K562 (cell line): Measurements from ENCODE around the gene NMT1. TPM values are rescaled to one million over a fixed set of nuclear protein-coding genes. Genes with fewer than 3 reads are reported as not detected.

Experiments used
- ATAC-seq: fragments of 200-7000 bp; cut with Tn5 transposase; 3 replicates; pipeline ENCODE4 v1.9.1; 2020; ENCODE audit warnings: moderate library complexity
- BruUV-seq: library from RNA; stranded (reverse); fragments of 400-500 nt; replicated peaks from 2 replicates; lab custom pipeline; 2021; lab: Mats Ljungman, UMichigan
- CTCF ChIA-PET: fragments of 300-600 bp; formaldehyde crosslinking; extraction: SDS; loops from one replicate; lab custom pipeline; 2021; ENCODE audit warnings: low intra/inter-chr PET ratio; lab: Yijun Ruan, JAX
- POLR2A ChIA-PET: fragments of 300-600, 350-650 bp; sonication (Branson Sonifier 250); formaldehyde crosslinking; extraction: SDS; loops from one replicate; lab custom pipeline; 2021; ENCODE audit warnings: antibody characterized with exemption, inconsistent platforms; lab: Yijun Ruan, JAX
- DNase-seq, 4 experiments: peaks; one replicate each; pipeline versions ENCODE4 v3.0.0 to v3.0.0-alpha.2; 2011 to 2018; ENCODE audit warnings: low spot score in 3 of 4, mixed read lengths in 3 of 4; ENCODE audit errors: extremely low read depth in 1 of 4
- FAIRE-seq: peaks from 2 replicates; lab custom pipeline; 2011; peaks lifted over from hg19 to GRCh38; lab: Jason Lieb, UNC
- H2AFZ ChIP-seq: 2 replicates; pipeline ENCODE4 v1.6.0; 2011; ENCODE audit warnings: low read depth, low read length, control low read depth, inconsistent platforms
- H3K27ac ChIP-seq: fragments of 200-600 bp; 3 replicates; pipeline ENCODE4 v1.8.0; 2011; ENCODE audit warnings: low read depth, mild to moderate bottlenecking, control low read depth, inconsistent platforms, low read length, moderate library complexity, mixed read lengths; ENCODE audit errors: extremely low read depth
- H3K27me3 ChIP-seq, 2 experiments: fragments of 300-600 bp in 1 of 2; 2 replicates in 1 of 2; 3 replicates in 1 of 2; pipeline versions ENCODE4 v1.6.0 to v1.8.0; 2011; ENCODE audit warnings: inconsistent platforms in 2 of 2, low read length in 2 of 2, mild to moderate bottlenecking in 1 of 2, mixed read lengths in 1 of 2, moderate library complexity in 1 of 2; ENCODE audit not compliant: control insufficient read depth in 2 of 2, insufficient read depth in 2 of 2
- H3K36me3 ChIP-seq: fragments of 300-600 bp; 3 replicates; pipeline ENCODE4 v1.8.0; 2011; ENCODE audit warnings: mild to moderate bottlenecking, low read length, inconsistent platforms; ENCODE audit not compliant: control insufficient read depth, insufficient read depth
- H3K4me1 ChIP-seq, 2 experiments: fragments of 200-600 bp in 1 of 2; replicated peaks in 1 of 2; 2 replicates in 1 of 2; 3 replicates in 1 of 2; pipeline versions ENCODE4 v1.5.1 to v1.8.0; 2011; ENCODE audit warnings: inconsistent platforms in 2 of 2, low read length in 2 of 2, mild to moderate bottlenecking in 1 of 2, mixed read lengths in 1 of 2, moderate library complexity in 1 of 2; ENCODE audit not compliant: control insufficient read depth in 2 of 2, insufficient read depth in 2 of 2
- H3K4me2 ChIP-seq: 2 replicates; pipeline ENCODE4 v1.6.1; 2011; ENCODE audit warnings: low read length, control low read depth, inconsistent platforms, mixed read lengths; ENCODE audit not compliant: insufficient read depth
- H3K4me3 ChIP-seq: fragments of 200-600 bp; sonication (generic), shearing (Covaris generic); 2 replicates; pipeline ENCODE4 v1.5.1; 2016; ENCODE audit warnings: control low read depth, inconsistent platforms
- H3K79me2 ChIP-seq: fragments of 200-600 bp; 3 replicates; pipeline ENCODE4 v1.8.0; 2011; ENCODE audit warnings: low read length, inconsistent platforms; ENCODE audit not compliant: control insufficient read depth, insufficient read depth
- H3K9ac ChIP-seq, 2 experiments: 2 replicates each; pipeline versions ENCODE4 v1.6.0 to v1.6.1; 2011; ENCODE audit warnings: low read depth in 2 of 2, low read length in 2 of 2, control low read depth in 1 of 2, inconsistent platforms in 1 of 2, mild to moderate bottlenecking in 1 of 2, mixed read lengths in 1 of 2; ENCODE audit not compliant: insufficient read depth in 1 of 2
- H3K9me1 ChIP-seq: one replicate; pipeline ENCODE4 v1.6.0; 2011; ENCODE audit warnings: inconsistent platforms, mild to moderate bottlenecking, low read length, moderate library complexity; ENCODE audit not compliant: control insufficient read depth, insufficient read depth
- H3K9me3 ChIP-seq: replicated peaks from 2 replicates; pipeline ENCODE4 v1.5.1; 2011; ENCODE audit warnings: low read depth, low read length, inconsistent platforms; ENCODE audit not compliant: control insufficient read depth, insufficient read depth
- H4K20me1 ChIP-seq: replicated peaks from 2 replicates; pipeline ENCODE4 v1.6.1; 2011; ENCODE audit warnings: low read length, inconsistent platforms, mixed read lengths; ENCODE audit not compliant: control insufficient read depth, insufficient read depth
- DPF2 ChIP-seq: fragments of 450-650 bp; IDR thresholded peaks from 2 replicates; pipeline ENCODE4 v1.6.1; 2016
- FOXP1 ChIP-seq: sonication (generic); formaldehyde crosslinking; IDR thresholded peaks from 2 replicates; pipeline ENCODE4 v1.8.0; 2022; ENCODE audit warnings: mild to moderate bottlenecking, missing genetic modification reagents
- IRF1 ChIP-seq: sonication (generic); formaldehyde crosslinking; IDR thresholded peaks from 2 replicates; pipeline ENCODE4 v1.8.0; 2022; ENCODE audit warnings: missing genetic modification reagents, mild to moderate bottlenecking, borderline replicate concordance
- JUN ChIP-seq, 2 experiments: sonication (generic) in 1 of 2; formaldehyde crosslinking in 1 of 2; IDR thresholded peaks; 2 replicates each; pipeline versions ENCODE4 v1.6.1 to v1.8.0; 2012 to 2022; ENCODE audit warnings: borderline replicate concordance in 2 of 2, mild to moderate bottlenecking in 2 of 2, improper control_type of control experiment in 1 of 2, low read depth in 1 of 2, low read length in 1 of 2, missing genetic modification reagents in 1 of 2
- KDM1A ChIP-seq, 2 experiments: fragments of 450-650 bp; IDR thresholded peaks; 2 replicates each; pipeline ENCODE4 v1.6.1; 2016; ENCODE audit warnings: mild to moderate bottlenecking in 2 of 2
- LEF1 ChIP-seq: fragments of 450-650 bp; IDR thresholded peaks from 2 replicates; pipeline ENCODE4 v1.6.1; 2016; ENCODE audit warnings: mild to moderate bottlenecking
- MXI1 ChIP-seq: IDR thresholded peaks from 2 replicates; pipeline ENCODE4 v1.6.1; 2011; ENCODE audit warnings: low read depth, mild to moderate bottlenecking, improper control_type of control experiment, low read length
- POLR3A ChIP-seq: IDR thresholded peaks from 2 replicates; pipeline ENCODE4 v1.6.1; 2011; ENCODE audit warnings: borderline replicate concordance, mild to moderate bottlenecking, moderate library complexity; ENCODE audit not compliant: insufficient read length, insufficient read depth; ENCODE audit errors: extremely low read depth
- SAFB2 ChIP-seq: fragments of 200-400 bp; formaldehyde crosslinking; IDR thresholded peaks from 2 replicates; pipeline ENCODE4 v1.6.1; 2018; ENCODE audit warnings: borderline replicate concordance, low read length, low read depth, moderate library complexity; ENCODE audit not compliant: severe bottlenecking
- ZNF41 ChIP-seq: fragments of 250-450 bp; sonication (Bioruptor Pico); conservative IDR thresholded peaks from 2 replicates; pipeline ENCODE4 v1.4.0; 2020; ENCODE audit warnings: mild to moderate bottlenecking
- WGBS: fragments of 100-300 bp; shearing (Covaris generic); methylation state at CpG from one replicate; pipeline ENCODE4 v1.1.6; 2016; ENCODE audit warnings: low coverage, mixed read lengths; ENCODE audit not compliant: insufficient coverage; ENCODE audit errors: missing lambda C conversion rate; 5-methylcytosine and 5-hydroxymethylcytosine counted together
- in situ Hi-C: fragments of 300-500 bp; cut with MboI; formaldehyde crosslinking; loops from 4 replicates; pipeline ENCODE4 v1.15.0; 2018; ENCODE audit warnings: inconsistent platforms, mixed read lengths
- intact Hi-C: fragments of 100-400 bp; cut with micrococcal nuclease; formaldehyde crosslinking; loops from 2 replicates; pipeline ENCODE4 v1.14.2; 2022
- polyA plus RNA-seq, 8 experiments: library from polyadenylated mRNA; depleted of rRNA in 4 of 8; stranded (reverse) in 5 of 8; unstranded in 3 of 8; fragments of >200 nt; fragmentation: Nextera tagmentation in 2 of 8; fragmentation: Illumina TruSeq in 1 of 8; extraction: Ambion mirVana in 2 of 8; extraction: Trizol in 1 of 8; gene quantifications; 2 replicates each; pipeline versions ENCODE4 v1.2.1 to v1.2.3, GENCODE V29; 2011 to 2014; ENCODE audit warnings: inconsistent platforms in 1 of 8, missing spikeins in 1 of 8
- total RNA-seq, 7 experiments: library from RNA; depleted of rRNA in 6 of 7; stranded (reverse); fragments of >200 nt in 6 of 7; fragmentation: Illumina TruSeq in 2 of 7; extraction: Trizol in 2 of 7; gene quantifications; 2 replicates each; pipeline versions ENCODE4 v1.2.1 to v1.2.3, GENCODE V29; 2011 to 2021; ENCODE audit warnings: low replicate concordance in 1 of 7

NMT1 gene
- total and polyA plus RNA-seq, 9 of the 15 experiments (the other 6 are each of a cell fraction or from before 2014, with no cell fraction given): 86.7 to 569 (median 213) TPM

DNA sequence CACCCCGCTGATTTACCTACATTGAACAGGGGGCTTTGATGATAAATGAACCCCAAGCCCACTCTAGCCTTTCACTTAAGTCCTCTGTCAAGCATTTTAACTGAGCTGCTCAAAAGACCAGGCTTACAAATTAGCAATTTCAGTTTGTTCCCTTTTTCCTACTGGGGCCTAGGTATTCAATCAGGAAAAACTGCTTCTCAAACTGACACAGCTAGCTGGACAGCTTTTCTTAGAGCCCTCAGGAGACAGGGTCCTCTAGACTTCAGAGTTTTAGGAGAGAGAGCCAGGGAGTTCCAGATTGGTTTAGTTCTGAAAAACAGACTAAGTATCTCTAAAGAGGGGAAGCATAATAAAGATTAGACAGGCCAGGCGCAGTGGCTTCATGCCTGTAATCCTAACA lies 94.4 kb downstream of the NMT1 start:
- CTCF ChIA-PET: no interaction called here

DNA sequence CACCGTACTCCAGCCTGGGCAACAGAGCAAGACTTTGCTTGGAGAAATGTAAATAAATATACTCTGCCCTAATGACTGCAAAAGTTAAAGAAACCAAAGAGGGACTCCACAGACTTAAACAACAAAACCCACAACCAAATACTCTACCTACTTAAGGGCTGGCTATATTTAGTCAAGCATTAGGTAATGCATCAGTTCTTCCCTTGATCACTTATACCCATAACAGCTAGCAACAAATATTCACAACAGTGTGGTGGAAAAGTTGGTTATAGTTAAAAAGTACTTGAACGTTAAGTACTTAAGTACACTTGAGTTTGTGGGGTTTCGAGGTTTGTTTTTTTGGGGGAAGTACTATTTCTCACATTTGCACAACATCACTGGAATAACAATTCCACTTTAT lies 95.1 kb downstream of the NMT1 start:
- DNase-seq (no peak), FAIRE-seq (no peak), ATAC-seq (no peak)
- peaks cover 44% of the 10 kb centered on the region for H3K79me2 ChIP-seq
- no peak overlapping the region for H3K27ac ChIP-seq
- no peak overlapping the region for H3K9ac ChIP-seq
- BruUV-seq: no TSS peak
- ChIA-PET POLR2A (interaction anchor here (0.7 to 9.6 kb wide), 2 partner anchors 8 to 743 kb away, joined by 3 to 497 read pairs; partner anchors contain the start of gene HEXIM1), CTCF (no interaction called here)
- TF ChIP-seq POLR3A (no peak), JUN (IDR thresholded peaks at IDR 0.05; ENCODE audit: borderline replicate concordance, low read depth, low read length) (no peak), JUN (CRISPR knock-in tag; IDR thresholded peaks at IDR 0.05; ENCODE audit: borderline replicate concordance) (no peak), ZNF41 (CRISPR knock-in tag) (no peak), MXI1 (no peak), SAFB2 (no peak), FOXP1 (CRISPR knock-in tag) (no peak), KDM1A (IDR thresholded peaks at IDR 0.05) (no peak), IRF1 (no peak)
- no peak overlapping the region for H2AFZ ChIP-seq
- H4K20me1 ChIP-seq: no peaks in the 10 kb centered on the region
- no peak overlapping the region for H3K4me3 ChIP-seq
- no peaks in the 10 kb centered on the region for H3K9me1 ChIP-seq
- 87% methylated on average over 3 of the region's 3 CpGs for WGBS
- H3K4me1 ChIP-seq: peaks cover 26 to 32% of the 10 kb centered on the region in 2 experiments
- H3K9me3 ChIP-seq: no peaks in the 10 kb centered on the region
- intact Hi-C loops: no loop called here
- no peak overlapping the region for H3K4me2 ChIP-seq
- in situ Hi-C loops: no loop called here
- peaks cover 5% of the 10 kb centered on the region; the same call in 2 of the 3 replicates for H3K36me3 ChIP-seq
- no peaks in the 10 kb centered on the region for H3K27me3 ChIP-seq

More for the DNA sequence above, 94.4 kb downstream of the NMT1 start:
- Histone ChIP-seq H3K79me2 (peaks cover 44% of the 10 kb centered on the region), H2AFZ (no peak overlapping the region), H3K4me2 (no peak overlapping the region), H3K36me3 (peaks cover 8% of the 10 kb centered on the region; the same call in 2 of the 3 replicates), H3K9ac (peak overlapping the region; percentile 1 to 11; a peak in 1 of 4 replicates), H3K4me3 (no peak overlapping the region), H3K9me3 (no peaks in the 10 kb centered on the region), H3K9me1 (no peaks in the 10 kb centered on the region), H3K4me1 (peaks cover 21 to 33% of the 10 kb centered on the region in 2 experiments), H3K27ac (peak overlapping the region; percentile 45; the same call in 2 of the 3 replicates), H4K20me1 (no peaks in the 10 kb centered on the region), H3K27me3 (no peaks in the 10 kb centered on the region)
- in situ Hi-C loops (no loop called here), intact Hi-C loops (no loop called here)
- DNase-seq (no peak), FAIRE-seq (no peak), ATAC-seq (no peak)
- BruUV-seq: no TSS peak
- 78% methylated on average over 2 of the region's 2 CpGs for WGBS
- TF ChIP-seq DPF2: 0 out of 2 replicates have a peak, but pooled peaks have one; percentile 22
- no peak for TF ChIP-seq LEF1
- POLR2A ChIA-PET: interaction anchor here (0.6 to 0.7 kb wide), 2 partner anchors 206 to 744 kb away, joined by 3 read pairs; no protein-coding TSS in a partner anchor
